GM19239 (cell line): ENCODE data around the gene C1orf94.

Experiments used
- DNase-seq: peaks from one replicate; pipeline ENCODE4 v3.0.0; 2011; ENCODE audit warnings: low spot score; ENCODE audit not compliant: insufficient read length
- FAIRE-seq: peaks from 2 replicates; lab custom pipeline; 2011; peaks lifted over from hg19 to GRCh38; lab: Jason Lieb, UNC

Gene C1orf94

GRCh38 chr1:34176830-34177603 is at the start of gene C1orf94:
Gene C1orf94 (plus strand): TSS chr1:34176907. CDS start chr1:34177790, 883 bp downstream.
- no peak for DNase-seq
- no peak for FAIRE-seq

- no peak for FAIRE-seq
- DNase-seq = no peak
These were observed 49.4 kb upstream of the C1orf94 start for GRCh38 chr1:34127006-34128000.

- no peak for DNase-seq
- FAIRE-seq = no peak
These were observed 48.4 kb upstream of the C1orf94 start for GRCh38 chr1:34128186-34128889.

- FAIRE-seq = no peak
- no peak for DNase-seq
These were observed 47.1 kb upstream of the C1orf94 start for GRCh38 chr1:34129630-34130029.

GRCh38 chr1:34130306-34130705 is 46.4 kb upstream of the C1orf94 start:
- DNase-seq (no peak), FAIRE-seq (no peak)

GRCh38 chr1:34131396-34132160 is 45.1 kb upstream of the C1orf94 start:
- no peak for DNase-seq
- FAIRE-seq = no peak

- FAIRE-seq (no peak), DNase-seq (no peak)
These were observed 44.6 kb upstream of the C1orf94 start for GRCh38 chr1:34132161-34132420.

- no peak for FAIRE-seq
- DNase-seq = no peak
These were observed 39.3 kb upstream of the C1orf94 start for GRCh38 chr1:34137411-34137810.

- DNase-seq (no peak), FAIRE-seq (no peak)
These were observed 36.6 kb upstream of the C1orf94 start for GRCh38 chr1:34140011-34140676.

- DNase-seq (no peak), FAIRE-seq (no peak)
These were observed 32.7 kb upstream of the C1orf94 start for GRCh38 chr1:34143975-34144374.

- FAIRE-seq (no peak), DNase-seq (no peak)
These were observed 31.9 kb upstream of the C1orf94 start for GRCh38 chr1:34144766-34145165.

GRCh38 chr1:34147301-34147700 is 29.4 kb upstream of the C1orf94 start:
- FAIRE-seq = no peak
- no peak for DNase-seq

- DNase-seq = no peak
- no peak for FAIRE-seq
These were observed 27.2 kb upstream of the C1orf94 start for GRCh38 chr1:34149501-34149900.

GRCh38 chr1:34153246-34153645 is 23.5 kb upstream of the C1orf94 start:
- FAIRE-seq (no peak), DNase-seq (no peak)

GRCh38 chr1:34155860-34156259 is 20.8 kb upstream of the C1orf94 start:
- DNase-seq (no peak), FAIRE-seq (no peak)

- FAIRE-seq (no peak), DNase-seq (no peak)
These were observed 20.0 kb upstream of the C1orf94 start for GRCh38 chr1:34156739-34157138.

- DNase-seq (peak; percentile 65), FAIRE-seq (no peak)
These were observed 13.6 kb upstream of the C1orf94 start for GRCh38 chr1:34162852-34163766.
